IMR-90 (cell line): ENCODE measurements around the gene ISG20L2. TPM values are rescaled to one million over a fixed set of nuclear protein-coding genes. Genes with fewer than 3 reads are reported as not detected.
A peak's percentile ranks its signal among the peaks of the same experiment; 100 is the strongest.

Source experiments
- ATAC-seq: fragments of 200-7000 bp; cut with Tn5 transposase; 2 replicates; pipeline ENCODE4 v1.9.1; 2020; ENCODE audit warnings: low read depth, mild to moderate bottlenecking, moderate library complexity
- BruUV-seq: library from RNA; stranded (reverse); fragments of 400-500 nt; replicated peaks from 2 replicates; lab custom pipeline; 2021; lab: Mats Ljungman, UMichigan
- CTCF ChIA-PET: fragments of 300-600 bp; formaldehyde crosslinking; extraction: SDS; loops from one replicate; lab custom pipeline; 2021; ENCODE audit warnings: antibody characterized with exemption; lab: Yijun Ruan, JAX
- POLR2A ChIA-PET: fragments of 300-600 bp; sonication (Branson Sonifier 250); formaldehyde crosslinking; loops from one replicate; lab custom pipeline; 2022; ENCODE audit warnings: antibody characterized with exemption; ENCODE audit not compliant: unreplicated experiment; lab: Charles Lee
- DNase-seq: peaks from one replicate; pipeline ENCODE4 v3.0.0; 2013
- H2AFZ ChIP-seq: replicated peaks from 2 replicates; pipeline ENCODE3; 2013; ENCODE audit warnings: low read length, mild to moderate bottlenecking; ENCODE audit not compliant: poor library complexity
- H2AK5ac ChIP-seq: 2 replicates; pipeline ENCODE4 v1.6.1; 2013; ENCODE audit warnings: low read depth, low read length, inconsistent platforms
- H2AK9ac ChIP-seq: replicated peaks from 2 replicates; pipeline ENCODE3; 2013; ENCODE audit warnings: mild to moderate bottlenecking, low read depth, low read length, moderate library complexity; ENCODE audit not compliant: poor library complexity
- H2BK120ac ChIP-seq: 2 replicates; pipeline ENCODE4 v1.6.1; 2013; ENCODE audit warnings: low read depth, low read length, inconsistent platforms
- H2BK15ac ChIP-seq: 3 replicates; pipeline ENCODE4 v1.6.1; 2013; ENCODE audit warnings: low read depth, low read length, inconsistent platforms
- H2BK20ac ChIP-seq: 2 replicates; pipeline ENCODE4 v1.6.1; 2013; ENCODE audit warnings: low read depth, mild to moderate bottlenecking, inconsistent platforms, low read length, moderate library complexity
- H2BK5ac ChIP-seq: 2 replicates; pipeline ENCODE4 v1.6.1; 2013; ENCODE audit warnings: mild to moderate bottlenecking, low read depth, low read length, inconsistent platforms; ENCODE audit not compliant: poor library complexity, severe bottlenecking
- H3K14ac ChIP-seq: replicated peaks from 2 replicates; pipeline ENCODE4 v1.6.1; 2013; ENCODE audit warnings: low read depth, low read length, inconsistent platforms
- H3K18ac ChIP-seq: 2 replicates; pipeline ENCODE4 v1.6.1; 2013; ENCODE audit warnings: low read depth, low read length, control low read depth
- H3K23ac ChIP-seq: 2 replicates; pipeline ENCODE4 v1.6.1; 2013; ENCODE audit warnings: low read depth, low read length, inconsistent platforms
- H3K27ac ChIP-seq: 2 replicates; pipeline ENCODE4 v1.5.1; 2013; ENCODE audit warnings: mild to moderate bottlenecking, control low read depth, low read length; ENCODE audit not compliant: insufficient read depth
- H3K27me3 ChIP-seq: 2 replicates; pipeline ENCODE4 v1.6.1; 2013; ENCODE audit warnings: low read length; ENCODE audit not compliant: control insufficient read depth, insufficient read depth
- H3K36me3 ChIP-seq: 2 replicates; pipeline ENCODE4 v1.6.1; 2013; ENCODE audit warnings: low read length, mixed read lengths; ENCODE audit not compliant: control insufficient read depth, insufficient read depth
- H3K4ac ChIP-seq: 2 replicates; pipeline ENCODE4 v1.6.1; 2013; ENCODE audit warnings: low read depth, low read length, inconsistent platforms
- H3K4me1 ChIP-seq: 2 replicates; pipeline ENCODE4 v1.6.1; 2013; ENCODE audit warnings: low read length, mixed read lengths; ENCODE audit not compliant: control insufficient read depth, insufficient read depth
- H3K4me2 ChIP-seq: 2 replicates; pipeline ENCODE4 v1.6.1; 2013; ENCODE audit warnings: low read depth, mild to moderate bottlenecking, control low read depth, low read length, moderate library complexity
- H3K4me3 ChIP-seq: 2 replicates; pipeline ENCODE4 v1.5.1; 2013; ENCODE audit warnings: low read depth, mild to moderate bottlenecking, control low read depth, low read length, moderate library complexity; ENCODE audit not compliant: insufficient read depth
- H3K56ac ChIP-seq: 2 replicates; pipeline ENCODE4 v1.6.1; 2013; ENCODE audit warnings: low read length, inconsistent platforms; ENCODE audit not compliant: insufficient read depth; ENCODE audit errors: extremely low read depth
- H3K79me1 ChIP-seq, 2 experiments: 2 replicates each; pipeline ENCODE4 v1.6.1; 2013; ENCODE audit warnings: low read length in 2 of 2, inconsistent platforms in 1 of 2, low read depth in 1 of 2
- H3K9ac ChIP-seq: 2 replicates; pipeline ENCODE4 v1.6.1; 2013; ENCODE audit warnings: low read depth, low read length, control low read depth
- H3K9me1 ChIP-seq: 2 replicates; pipeline ENCODE4 v1.6.1; 2013; ENCODE audit warnings: low read length, inconsistent platforms; ENCODE audit not compliant: insufficient read depth
- H3K9me3 ChIP-seq: 2 replicates; pipeline ENCODE4 v1.6.1; 2013; ENCODE audit warnings: low read length; ENCODE audit not compliant: control insufficient read depth, insufficient read depth
- H4K20me1 ChIP-seq: 2 replicates; pipeline ENCODE4 v1.6.1; 2013; ENCODE audit warnings: low read length, inconsistent platforms; ENCODE audit not compliant: insufficient read depth
- H4K5ac ChIP-seq: 2 replicates; pipeline ENCODE4 v1.6.1; 2013; ENCODE audit warnings: mild to moderate bottlenecking, low read depth, low read length, control low read depth
- H4K8ac ChIP-seq, 2 experiments: 2 replicates each; pipeline ENCODE4 v1.6.1; 2013; ENCODE audit warnings: low read depth in 2 of 2, low read length in 2 of 2, control low read depth in 1 of 2, inconsistent platforms in 1 of 2
- H4K91ac ChIP-seq: 2 replicates; pipeline ENCODE4 v1.6.1; 2013; ENCODE audit warnings: low read depth, low read length, inconsistent platforms; ENCODE audit not compliant: insufficient read depth
- FOS ChIP-seq: fragments of 150-350 bp; IDR thresholded peaks from 2 replicates; pipeline ENCODE4 v1.6.1; 2016; ENCODE audit warnings: low read depth, low read length
- MXI1 ChIP-seq: IDR thresholded peaks from 2 replicates; pipeline ENCODE4 v1.6.1; 2012; ENCODE audit warnings: low read depth, mild to moderate bottlenecking, low read length, moderate library complexity, borderline replicate concordance
- RAD21 ChIP-seq: IDR thresholded peaks from 2 replicates; pipeline ENCODE4 v1.6.1; 2012; ENCODE audit warnings: low read length, improper control_type of control experiment
- RFX5 ChIP-seq: IDR thresholded peaks from 2 replicates; pipeline ENCODE4 v1.8.0; 2012; ENCODE audit warnings: low read depth, mild to moderate bottlenecking, low read length, moderate library complexity
- WGBS, 2 experiments: methylation state at CpG; one replicate each; pipeline versions ENCODE4 v1.1.5 to v1.1.7; 2013; ENCODE audit warnings: missing lambda C conversion rate in 2 of 2; ENCODE audit not compliant: insufficient read length in 1 of 2; ENCODE audit errors: extremely low coverage in 2 of 2; 5-methylcytosine and 5-hydroxymethylcytosine counted together
- dilution Hi-C: fragments of 300-500 bp; cut with HindIII; formaldehyde crosslinking; loops from one replicate; pipeline ENCODE4 v1.14.3; 2018; ENCODE audit warnings: low sequenced_read_pairs; ENCODE audit not compliant: unreplicated experiment
- in situ Hi-C: fragments of 300-500 bp; cut with MboI; formaldehyde crosslinking; loops from 3 replicates; pipeline ENCODE4 v1.14.3; 2019; ENCODE audit warnings: low sequenced_read_pairs, inconsistent platforms, mixed read lengths
- intact Hi-C: fragments of 100-400 bp; cut with micrococcal nuclease; formaldehyde crosslinking; loops from 2 replicates; pipeline ENCODE4 v1.10.0; 2022
- polyA plus RNA-seq, 3 experiments: library from polyadenylated mRNA; depleted of rRNA; stranded (reverse); fragments of >200 nt; gene quantifications; 2 replicates each; pipeline ENCODE4 v1.2.3, GENCODE V29; 2012; ENCODE audit warnings: low replicate concordance in 1 of 3
- total RNA-seq: library from RNA; depleted of rRNA; stranded (reverse); fragments of >200 nt; gene quantifications from 2 replicates; pipeline ENCODE4 v1.2.3, GENCODE V29; 2012
- TF ChIP-seq, protein P1 (sequence below): fragments of 150-350 bp; IDR thresholded peaks from 2 replicates; pipeline ENCODE4 v1.6.1; 2017; ENCODE audit warnings: mild to moderate bottlenecking, antibody characterized with exemption, low read length, low read depth

Gene ISG20L2
- total and polyA plus RNA-seq, 2 of the 4 experiments (the other 2 are of a cell fraction): 17.0 to 27.3 TPM

DNA sequence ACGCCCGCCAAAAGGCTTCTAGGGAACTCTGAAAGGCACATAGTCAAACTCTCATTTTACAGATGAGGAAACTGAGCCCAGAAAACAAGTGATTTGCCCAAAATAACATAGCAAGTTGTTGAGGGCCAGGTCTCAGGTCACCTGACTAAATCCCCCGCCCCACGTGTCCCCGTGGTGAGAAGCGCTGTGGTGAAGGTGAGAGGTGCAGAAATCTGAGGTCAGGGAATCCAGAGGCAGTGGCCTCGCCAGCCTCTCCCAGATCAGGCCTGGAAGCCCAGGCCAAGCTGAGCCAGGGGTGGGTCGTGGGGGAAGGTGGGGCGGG lies 17.8 kb upstream of the ISG20L2 start:
- peaks cover 31% of the 10 kb centered on the region for H3K4me1 ChIP-seq
- no peak for ATAC-seq

More for the DNA sequence above, 17.8 kb upstream of the ISG20L2 start:
- peak overlapping the region; percentile 76 for H3K18ac ChIP-seq
- H2BK20ac ChIP-seq: peak overlapping the region; percentile 54; the same call in 1 of the 2 replicates
- peak overlapping the region; percentile 100 for H2AK9ac ChIP-seq
- peak overlapping the region; percentile 83; the same call in 2 of the 3 replicates for H2BK15ac ChIP-seq
- WGBS, 2 experiments: 100% methylated on average over 2 of the region's 9 CpGs; no CpG with 5 or more reads in 1 of the 2 experiments
- peak overlapping the region; percentile 98 for H2BK5ac ChIP-seq
- POLR2A ChIA-PET: no interaction called here
- peaks cover 6 to 67% of the 10 kb centered on the region in 2 experiments; a peak in 2 of 4 replicates for H3K79me1 ChIP-seq
- dilution Hi-C loops (no loop called here), intact Hi-C loops (no loop called here), in situ Hi-C loops (no loop called here)
- 0 out of 2 replicates have a peak overlapping the region, but pooled peaks have one; percentile 32 for H3K23ac ChIP-seq
- H3K9ac ChIP-seq: peak overlapping the region; percentile 76; the same call in 1 of the 2 replicates
- TF ChIP-seq FOS (no peak), RFX5 (no peak), RAD21 (no peak), MXI1 (0 out of 2 replicates have a peak, but pooled peaks have one; percentile 26)
- TF ChIP-seq, protein P1, sequence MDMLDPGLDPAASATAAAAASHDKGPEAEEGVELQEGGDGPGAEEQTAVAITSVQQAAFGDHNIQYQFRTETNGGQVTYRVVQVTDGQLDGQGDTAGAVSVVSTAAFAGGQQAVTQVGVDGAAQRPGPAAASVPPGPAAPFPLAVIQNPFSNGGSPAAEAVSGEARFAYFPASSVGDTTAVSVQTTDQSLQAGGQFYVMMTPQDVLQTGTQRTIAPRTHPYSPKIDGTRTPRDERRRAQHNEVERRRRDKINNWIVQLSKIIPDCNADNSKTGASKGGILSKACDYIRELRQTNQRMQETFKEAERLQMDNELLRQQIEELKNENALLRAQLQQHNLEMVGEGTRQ: peak; percentile 85
- H4K91ac ChIP-seq: peak overlapping the region; percentile 96
- peak overlapping the region; percentile 96 for H3K4ac ChIP-seq
- 0 out of 2 replicates have a peak overlapping the region, but pooled peaks have one; percentile 37 for H3K56ac ChIP-seq
- no peaks in the 10 kb centered on the region for H3K27me3 ChIP-seq
- peak overlapping the region; percentile 94 for H3K27ac ChIP-seq
- peak overlapping the region; percentile 98 for H2AK5ac ChIP-seq
- H4K20me1 ChIP-seq: 0 out of 2 replicates have a peak, but pooled peaks cover 11% of the 10 kb centered on the region
- BruUV-seq: no TSS peak
- peaks cover 22% of the 10 kb centered on the region for H3K36me3 ChIP-seq
- no peak for DNase-seq
- CTCF ChIA-PET: interaction anchor here (1.2 kb wide), 1 partner anchor 57 kb away, joined by 4 read pairs; no protein-coding TSS in a partner anchor
- H4K8ac ChIP-seq: peak overlapping the region; percentile 89 to 96
- H3K4me3 ChIP-seq: peak overlapping the region; percentile 31; the same call in 1 of the 2 replicates
- no peak overlapping the region for H2AFZ ChIP-seq
- peak overlapping the region; percentile 97 for H4K5ac ChIP-seq
- peak overlapping the region; percentile 78 for H3K14ac ChIP-seq
- H2BK120ac ChIP-seq: peak overlapping the region; percentile 75
- peaks cover 22% of the 10 kb centered on the region; the same call in 1 of the 2 replicates for H3K9me1 ChIP-seq
- H3K9me3 ChIP-seq: no peaks in the 10 kb centered on the region
- H3K4me2 ChIP-seq: peak overlapping the region; percentile 91
